Heart right ventricle (tissue), 16 donors: ENCODE data around the gene AGAP1. TPM values are rescaled to one million over a fixed set of nuclear protein-coding genes. Genes with fewer than 3 reads are reported as not detected.

Experiments
- ATAC-seq, 8 donors: fragments of 200-7000 bp; cut with Tn5 transposase; one replicate each; pipeline ENCODE4 v1.9.1; 2020; ENCODE audit warnings: mild to moderate bottlenecking in 8 of 8, moderate library complexity in 8 of 8, moderate number of reproducible peaks in 1 of 8
- DNase-seq, 2 donors: peaks; one replicate each; pipeline ENCODE4 v3.0.0-alpha.2; 2020
- H3K27ac ChIP-seq, 10 donors: fragments of 200-600 bp; sonication (generic) in 2 of 10; one replicate each; pipeline versions ENCODE4 v1.5.0 to v1.8.0; 2020 to 2022; ENCODE audit warnings: mild to moderate bottlenecking in 3 of 10
- H3K27me3 ChIP-seq, 7 donors: fragments of 200-600 bp; one replicate each; pipeline ENCODE4 v1.8.0; 2021 to 2022; ENCODE audit warnings: mild to moderate bottlenecking in 2 of 7
- H3K36me3 ChIP-seq, 9 donors: fragments of 200-600 bp; sonication (generic) in 1 of 9; one replicate each; pipeline versions ENCODE4 v1.5.0 to v1.8.0; 2020 to 2022; ENCODE audit warnings: mild to moderate bottlenecking in 2 of 9
- H3K4me1 ChIP-seq, 9 donors: fragments of 200-600 bp; sonication (generic) in 1 of 9; one replicate each; pipeline versions ENCODE4 v1.5.0 to v1.8.0; 2020 to 2022; ENCODE audit warnings: mild to moderate bottlenecking in 4 of 9
- H3K4me3 ChIP-seq, 10 donors: fragments of 200-600 bp; sonication (generic) in 2 of 10; one replicate each; pipeline versions ENCODE4 v1.5.0 to v1.8.0; 2020 to 2022; ENCODE audit warnings: mild to moderate bottlenecking in 7 of 10, moderate library complexity in 2 of 10
- H3K9me3 ChIP-seq, 11 donors: fragments of 200-600 bp in 10 of 11; sonication (generic) in 2 of 11; one replicate each; pipeline versions ENCODE4 v1.5.0 to v1.8.0; 2013 to 2022; ENCODE audit warnings: mild to moderate bottlenecking in 2 of 11, control low read depth in 1 of 11, moderate library complexity in 1 of 11
- WGBS, 2 donors: extraction: QIAGEN DNeasy Blood & Tissue Kit; methylation state at CpG; one replicate each; pipeline ENCODE4 v1.1.7; 2013; ENCODE audit warnings: inconsistent platforms in 1 of 2; 5-methylcytosine and 5-hydroxymethylcytosine counted together
- intact Hi-C, 10 donors: fragments of 100-400 bp; cut with DNase I; formaldehyde crosslinking; loops; one replicate each; pipeline versions ENCODE4 v1.11.1 to v1.14.2; 2022
- polyA plus RNA-seq, 2 donors: library from polyadenylated mRNA; stranded (reverse); fragments of 200-250 nt; gene quantifications; one replicate each; pipeline ENCODE4 v1.2.3, GENCODE V29; 2013
- total RNA-seq, 10 donors: library from RNA; stranded (reverse); fragmentation: NEBNext Ultra II Directional in 3 of 10; extraction: Animal tissue kit (Norgen Biotek cat#: 25700) in 3 of 10; gene quantifications; one replicate each; pipeline versions ENCODE4 v1.2.1 to v1.2.4, GENCODE V29; 2021 to 2023
- TF ChIP-seq, protein P1 (sequence below), 9 donors: fragments of 200-600 bp; sonication (generic) in 2 of 9; IDR thresholded peaks; one replicate each; pipeline versions ENCODE4 v1.5.0 to v1.8.0; 2021 to 2022; ENCODE audit warnings: antibody characterized with exemption in 9 of 9, mild to moderate bottlenecking in 5 of 9, moderate library complexity in 1 of 9
- donor health status: Arrhythmogenic right ventricular cardiomyopathy.
- donor health status: ischemic (EF 13 %, LVEDD 7.1; RV severe dilation, severe dysfunction).
- donor health status: healthy with polysubstance abuse.
- donor health status: DM: no; HTN: yes; CAD: no.
- donor health status: DM: no; HTN: no; CAD: no.
- donor health status: ischemic (EF 25% LVEDD 6.9; RV normal size, moderate dysfunction).
- donor health status: ischemic (EF 25% LVEDD 5.7; RV mildly dilated, moderate dysfunction).
- donor health status: healthy.
- donor health status: DM: yes; HTN: yes; CAD: no.
- donor health status: Ischemic cardiomyopathy.
- donor health status: ischemic (EF 35%, LVEDD 5.7; RV mildly dilated, moderate dysfunction).
- donor health status: nonischemic (EF 11% LVEDD 7.7; RV severe dilation, severe dysfunction).
- donor health status: DM: yes; HTN: yes; CAD: no.
- donor health status: PGD.
- donor health status: ischemic (EF 29% LVEDD 5.4; RV normal size, mild dysfunction).
- donor health status: nonischemic (EF 23%, LVEDD 6.1; RV moderate dilation, normal function).

The AGAP1 gene
- total and polyA plus RNA-seq, 12 donors, result 3.5 to 29.2 (median 19.4) TPM

DNA sequence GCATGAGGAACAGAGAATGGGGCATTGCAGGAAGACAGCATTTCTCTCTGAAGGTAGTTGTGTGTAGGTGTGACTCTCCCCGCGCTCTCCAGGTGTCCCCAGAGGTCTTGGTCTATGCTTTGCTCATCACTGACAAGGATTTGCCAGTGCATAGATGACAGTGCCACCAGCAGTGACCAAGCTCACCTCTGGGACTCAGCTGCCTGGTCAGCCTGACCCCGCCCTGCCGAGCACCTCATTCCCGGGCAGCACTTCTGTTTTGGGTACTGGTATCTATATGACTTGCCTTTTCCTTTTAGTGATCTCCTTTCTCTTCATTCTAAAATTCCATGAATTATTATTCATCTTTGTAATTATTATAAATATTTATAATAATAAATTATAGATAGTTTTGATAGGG is 615.2 kb downstream of the AGAP1 start:
- TF ChIP-seq, protein P1, sequence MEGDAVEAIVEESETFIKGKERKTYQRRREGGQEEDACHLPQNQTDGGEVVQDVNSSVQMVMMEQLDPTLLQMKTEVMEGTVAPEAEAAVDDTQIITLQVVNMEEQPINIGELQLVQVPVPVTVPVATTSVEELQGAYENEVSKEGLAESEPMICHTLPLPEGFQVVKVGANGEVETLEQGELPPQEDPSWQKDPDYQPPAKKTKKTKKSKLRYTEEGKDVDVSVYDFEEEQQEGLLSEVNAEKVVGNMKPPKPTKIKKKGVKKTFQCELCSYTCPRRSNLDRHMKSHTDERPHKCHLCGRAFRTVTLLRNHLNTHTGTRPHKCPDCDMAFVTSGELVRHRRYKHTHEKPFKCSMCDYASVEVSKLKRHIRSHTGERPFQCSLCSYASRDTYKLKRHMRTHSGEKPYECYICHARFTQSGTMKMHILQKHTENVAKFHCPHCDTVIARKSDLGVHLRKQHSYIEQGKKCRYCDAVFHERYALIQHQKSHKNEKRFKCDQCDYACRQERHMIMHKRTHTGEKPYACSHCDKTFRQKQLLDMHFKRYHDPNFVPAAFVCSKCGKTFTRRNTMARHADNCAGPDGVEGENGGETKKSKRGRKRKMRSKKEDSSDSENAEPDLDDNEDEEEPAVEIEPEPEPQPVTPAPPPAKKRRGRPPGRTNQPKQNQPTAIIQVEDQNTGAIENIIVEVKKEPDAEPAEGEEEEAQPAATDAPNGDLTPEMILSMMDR (IDR thresholded peaks at IDR 0.05), result no peak
- intact Hi-C loops, result no loop called here

DNA sequence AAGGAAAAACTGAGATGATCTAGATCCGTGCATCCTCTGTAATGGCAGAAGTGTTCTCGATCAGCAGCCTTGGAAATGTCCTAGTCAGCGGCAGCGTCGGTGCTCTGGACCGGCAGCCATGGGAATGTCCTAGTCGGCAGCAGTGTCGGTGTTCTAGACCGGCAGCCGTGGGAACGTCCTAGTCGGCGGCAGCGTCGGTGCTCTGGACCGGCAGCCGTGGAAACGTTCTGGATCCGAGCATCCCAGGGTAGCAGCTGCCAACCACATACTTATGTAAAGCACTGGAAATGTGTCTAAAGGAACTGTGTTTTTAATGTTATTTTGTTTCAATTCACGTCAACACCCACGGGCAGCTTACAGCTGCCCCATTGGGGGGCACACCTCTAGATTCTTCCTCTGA is 615.6 kb downstream of the AGAP1 start:
- Histone ChIP-seq H3K36me3 (no peaks in the 10 kb centered on the region), H3K27ac (no peak overlapping the region), H3K9me3 (no peaks in the 10 kb centered on the region), H3K4me3 (no peak overlapping the region), H3K4me1 (peaks cover 0 to 23% (median 8%) of the 10 kb centered on the region in 9 donors), H3K27me3 (no peaks in the 10 kb centered on the region)
- DNase-seq, result no peak
- intact Hi-C loops, result no loop called here
- ATAC-seq, result no peak
- TF ChIP-seq, protein P1 (IDR thresholded peaks at IDR 0.05), result no peak
- 96 to 98% methylated on average over 21 of the region's 21 CpGs for WGBS, 2 donors

More for the DNA sequence above, 615.2 kb downstream of the AGAP1 start:
- WGBS, 2 donors, result 96 to 97% methylated on average over 5 of the region's 5 CpGs
- H3K27ac ChIP-seq, result no peak overlapping the region
- H3K27me3 ChIP-seq, result no peaks in the 10 kb centered on the region
- H3K4me1 ChIP-seq, result peaks cover 0 to 23% (median 8%) of the 10 kb centered on the region in 9 donors
- ATAC-seq (no peak), DNase-seq (no peak)
- no peaks in the 10 kb centered on the region for H3K36me3 ChIP-seq
- H3K4me3 ChIP-seq, result no peak overlapping the region
- no peaks in the 10 kb centered on the region for H3K9me3 ChIP-seq

DNA sequence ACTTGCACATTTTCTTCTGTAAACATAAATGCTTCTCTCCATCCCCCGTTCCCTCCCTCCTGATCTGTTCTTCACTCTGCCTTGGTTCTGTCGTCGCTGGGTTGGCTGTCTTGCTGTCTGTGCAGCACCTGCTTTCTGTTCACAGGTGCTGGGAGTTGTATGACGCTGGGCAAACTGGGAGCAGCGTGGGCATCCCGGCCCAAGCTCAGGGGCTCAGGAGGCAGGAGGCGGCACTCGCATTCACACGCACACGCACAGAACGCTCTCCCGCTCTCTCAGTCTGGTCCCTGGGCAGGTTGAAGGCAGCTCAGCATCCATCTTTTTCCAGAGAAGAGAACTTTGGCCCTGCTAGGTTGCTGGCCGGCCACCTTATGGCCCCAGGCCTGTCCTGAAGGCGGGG is 618.6 kb downstream of the AGAP1 start:
- intact Hi-C loops, result no loop called here
- Histone ChIP-seq H3K36me3 (no peaks in the 10 kb centered on the region), H3K27me3 (no peaks in the 10 kb centered on the region), H3K27ac (no peak overlapping the region), H3K4me1 (peaks cover 0 to 16% (median 8%) of the 10 kb centered on the region in 9 donors), H3K9me3 (no peaks in the 10 kb centered on the region), H3K4me3 (no peak overlapping the region)
- DNase-seq, result no peak
- no peak for ATAC-seq
- TF ChIP-seq, protein P1 (IDR thresholded peaks at IDR 0.05), result no peak
- 91 to 95% methylated on average over 14 of the region's 14 CpGs for WGBS, 2 donors

DNA sequence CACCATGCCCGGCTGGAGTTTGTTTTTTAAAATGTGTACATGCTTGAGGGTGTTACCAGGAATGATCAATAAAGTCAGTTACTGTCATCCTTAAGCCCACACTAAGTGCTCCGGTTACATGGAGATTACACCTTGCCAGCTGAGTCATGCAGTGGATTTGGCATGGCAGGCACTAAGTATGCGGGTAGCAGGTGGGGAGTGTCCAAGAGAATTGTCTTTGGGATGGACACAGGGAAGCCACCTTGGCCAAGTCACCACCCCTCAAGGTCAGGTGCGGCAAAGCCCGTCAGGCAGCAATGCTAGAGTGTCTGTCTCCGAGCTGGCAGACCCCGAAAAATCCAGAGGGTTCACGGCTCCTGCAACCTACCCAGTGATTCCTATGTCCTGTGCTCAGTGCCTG is 619.6 kb downstream of the AGAP1 start:
- Histone ChIP-seq H3K27ac (no peak overlapping the region), H3K4me1 (peaks cover 0 to 7% (median 0%) of the 10 kb centered on the region in 9 donors), H3K4me3 (no peak overlapping the region), H3K36me3 (no peaks in the 10 kb centered on the region), H3K27me3 (no peaks in the 10 kb centered on the region), H3K9me3 (no peaks in the 10 kb centered on the region)
- ATAC-seq (no peak), DNase-seq (no peak)
- WGBS, 2 donors, result 96% methylated on average over 8 of the region's 8 CpGs
- intact Hi-C loops, result no loop called here
- TF ChIP-seq, protein P1 (IDR thresholded peaks at IDR 0.05), result no peak
